HL-60 (cell line): Measurements from ENCODE around the gene SCYGR4.

Source experiments
- GABPA ChIP-seq: IDR thresholded peaks from 2 replicates; pipeline ENCODE4 v1.6.1; 2012; ENCODE audit warnings: low read depth
- SPI1 ChIP-seq: IDR thresholded peaks from 2 replicates; pipeline ENCODE4 v1.6.1; 2012; ENCODE audit warnings: low read depth, mild to moderate bottlenecking, borderline replicate concordance
- TF ChIP-seq, protein P1 (sequence below): IDR thresholded peaks from one replicate; pipeline ENCODE4 v1.5.1; 2011; ENCODE audit warnings: low read length, control low read depth, inconsistent platforms; ENCODE audit not compliant: insufficient read depth
- TF ChIP-seq, protein P2 (sequence below): IDR thresholded peaks from 2 replicates; pipeline ENCODE4 v1.6.1; 2012; ENCODE audit warnings: low read depth; ENCODE audit not compliant: insufficient replicate concordance

DNA sequence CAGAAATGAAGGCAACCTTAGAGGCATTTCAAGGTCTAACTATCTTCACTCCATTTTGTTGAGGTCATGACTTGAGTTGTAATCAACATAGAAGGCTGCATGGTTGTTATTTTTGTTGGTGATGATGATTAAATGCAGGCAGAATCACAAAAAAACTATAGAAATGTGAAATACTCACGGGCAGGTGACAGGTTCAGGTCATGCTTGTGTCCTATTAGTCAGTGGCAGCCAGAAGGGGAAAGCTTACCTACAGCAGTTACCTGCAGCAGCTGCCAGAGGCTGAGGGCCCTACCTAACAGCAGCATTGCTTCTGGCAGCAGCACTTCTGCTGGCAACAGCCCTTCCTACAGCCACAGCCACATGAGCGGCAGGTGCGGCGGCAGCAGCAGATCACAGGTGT is 3.1 kb upstream of the SCYGR4 start:
- TF ChIP-seq, protein P1, sequence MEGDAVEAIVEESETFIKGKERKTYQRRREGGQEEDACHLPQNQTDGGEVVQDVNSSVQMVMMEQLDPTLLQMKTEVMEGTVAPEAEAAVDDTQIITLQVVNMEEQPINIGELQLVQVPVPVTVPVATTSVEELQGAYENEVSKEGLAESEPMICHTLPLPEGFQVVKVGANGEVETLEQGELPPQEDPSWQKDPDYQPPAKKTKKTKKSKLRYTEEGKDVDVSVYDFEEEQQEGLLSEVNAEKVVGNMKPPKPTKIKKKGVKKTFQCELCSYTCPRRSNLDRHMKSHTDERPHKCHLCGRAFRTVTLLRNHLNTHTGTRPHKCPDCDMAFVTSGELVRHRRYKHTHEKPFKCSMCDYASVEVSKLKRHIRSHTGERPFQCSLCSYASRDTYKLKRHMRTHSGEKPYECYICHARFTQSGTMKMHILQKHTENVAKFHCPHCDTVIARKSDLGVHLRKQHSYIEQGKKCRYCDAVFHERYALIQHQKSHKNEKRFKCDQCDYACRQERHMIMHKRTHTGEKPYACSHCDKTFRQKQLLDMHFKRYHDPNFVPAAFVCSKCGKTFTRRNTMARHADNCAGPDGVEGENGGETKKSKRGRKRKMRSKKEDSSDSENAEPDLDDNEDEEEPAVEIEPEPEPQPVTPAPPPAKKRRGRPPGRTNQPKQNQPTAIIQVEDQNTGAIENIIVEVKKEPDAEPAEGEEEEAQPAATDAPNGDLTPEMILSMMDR, result no peak
- TF ChIP-seq SPI1 (no peak), GABPA (no peak)
- TF ChIP-seq, protein P2, sequence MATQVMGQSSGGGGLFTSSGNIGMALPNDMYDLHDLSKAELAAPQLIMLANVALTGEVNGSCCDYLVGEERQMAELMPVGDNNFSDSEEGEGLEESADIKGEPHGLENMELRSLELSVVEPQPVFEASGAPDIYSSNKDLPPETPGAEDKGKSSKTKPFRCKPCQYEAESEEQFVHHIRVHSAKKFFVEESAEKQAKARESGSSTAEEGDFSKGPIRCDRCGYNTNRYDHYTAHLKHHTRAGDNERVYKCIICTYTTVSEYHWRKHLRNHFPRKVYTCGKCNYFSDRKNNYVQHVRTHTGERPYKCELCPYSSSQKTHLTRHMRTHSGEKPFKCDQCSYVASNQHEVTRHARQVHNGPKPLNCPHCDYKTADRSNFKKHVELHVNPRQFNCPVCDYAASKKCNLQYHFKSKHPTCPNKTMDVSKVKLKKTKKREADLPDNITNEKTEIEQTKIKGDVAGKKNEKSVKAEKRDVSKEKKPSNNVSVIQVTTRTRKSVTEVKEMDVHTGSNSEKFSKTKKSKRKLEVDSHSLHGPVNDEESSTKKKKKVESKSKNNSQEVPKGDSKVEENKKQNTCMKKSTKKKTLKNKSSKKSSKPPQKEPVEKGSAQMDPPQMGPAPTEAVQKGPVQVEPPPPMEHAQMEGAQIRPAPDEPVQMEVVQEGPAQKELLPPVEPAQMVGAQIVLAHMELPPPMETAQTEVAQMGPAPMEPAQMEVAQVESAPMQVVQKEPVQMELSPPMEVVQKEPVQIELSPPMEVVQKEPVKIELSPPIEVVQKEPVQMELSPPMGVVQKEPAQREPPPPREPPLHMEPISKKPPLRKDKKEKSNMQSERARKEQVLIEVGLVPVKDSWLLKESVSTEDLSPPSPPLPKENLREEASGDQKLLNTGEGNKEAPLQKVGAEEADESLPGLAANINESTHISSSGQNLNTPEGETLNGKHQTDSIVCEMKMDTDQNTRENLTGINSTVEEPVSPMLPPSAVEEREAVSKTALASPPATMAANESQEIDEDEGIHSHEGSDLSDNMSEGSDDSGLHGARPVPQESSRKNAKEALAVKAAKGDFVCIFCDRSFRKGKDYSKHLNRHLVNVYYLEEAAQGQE, result no peak
